HEK293 (cell line): ENCODE results near the gene KLHL29.

Source experiments
- CTCF ChIA-PET: fragments of 350-600 bp; formaldehyde crosslinking; extraction: SDS; loops from one replicate; lab custom pipeline; 2021; ENCODE audit warnings: antibody characterized with exemption; lab: Yijun Ruan, JAX
- POLR2A ChIA-PET: fragments of 300-600 bp; formaldehyde crosslinking; extraction: SDS; loops from one replicate; lab custom pipeline; 2020; ENCODE audit warnings: antibody characterized with exemption, inconsistent platforms; lab: Yijun Ruan, JAX
- H3K27ac ChIP-seq: fragments of 200-500 bp; sonication (Bioruptor generic); 2 replicates; pipeline ENCODE4 v1.5.1; 2014; ENCODE audit warnings: low read depth, low read length, control low read depth, inconsistent platforms; ENCODE audit errors: extremely low read depth
- H3K36me3 ChIP-seq, 2 experiments: fragments of 200-500 bp in 1 of 2; sonication (Bioruptor generic) in 1 of 2; 1 replicate in 1 of 2; 2 replicates in 1 of 2; pipeline ENCODE4 v1.5.1; 2014 to 2017; ENCODE audit warnings: inconsistent platforms in 2 of 2, low read length in 2 of 2; ENCODE audit not compliant: control insufficient read depth in 2 of 2, insufficient read depth in 1 of 2
- H3K4me1 ChIP-seq: fragments of 200-500 bp; sonication (Bioruptor generic); 2 replicates; pipeline ENCODE4 v1.5.1; 2014; ENCODE audit warnings: mild to moderate bottlenecking, low read length, inconsistent platforms; ENCODE audit not compliant: control insufficient read depth, insufficient read depth
- H3K4me3 ChIP-seq: 2 replicates; pipeline ENCODE4 v1.5.1; 2011; ENCODE audit warnings: low read depth, mild to moderate bottlenecking, control low read depth, low read length, moderate library complexity
- H3K9me3 ChIP-seq: fragments of 200-500 bp; sonication (Bioruptor generic); 2 replicates; pipeline ENCODE4 v1.5.1; 2014; ENCODE audit warnings: low read depth, low read length, inconsistent platforms; ENCODE audit not compliant: control insufficient read depth, insufficient read depth
- BCL11A ChIP-seq: fragments of 450-650 bp; formaldehyde crosslinking; IDR thresholded peaks from 2 replicates; pipeline ENCODE4 v1.5.1; 2016; ENCODE audit warnings: low read depth, missing biosample characterization, missing genetic modification characterization
- GLIS2 ChIP-seq: fragments of 450-650 bp; formaldehyde crosslinking; IDR thresholded peaks from 2 replicates; pipeline ENCODE4 v1.5.1; 2016; ENCODE audit warnings: missing biosample characterization, missing genetic modification characterization
- KLF16 ChIP-seq: fragments of 450-650 bp; formaldehyde crosslinking; IDR thresholded peaks from 2 replicates; pipeline ENCODE4 v1.5.1; 2017; ENCODE audit warnings: missing biosample characterization, missing genetic modification characterization
- ZBTB11 ChIP-seq: fragments of 450-650 bp; formaldehyde crosslinking; conservative IDR thresholded peaks from 2 replicates; pipeline ENCODE4 v1.5.1; 2016; ENCODE audit warnings: low read depth, missing biosample characterization, missing genetic modification characterization
- ZBTB20 ChIP-seq: fragments of 450-650 bp; formaldehyde crosslinking; IDR thresholded peaks from 2 replicates; pipeline ENCODE4 v1.5.1; 2016; ENCODE audit warnings: missing biosample characterization, missing genetic modification characterization
- ZNF114 ChIP-seq: fragments of 450-650 bp; formaldehyde crosslinking; IDR thresholded peaks from 2 replicates; pipeline ENCODE4 v1.5.0; 2017; ENCODE audit warnings: missing biosample characterization, missing genetic modification characterization
- ZNF133 ChIP-seq: fragments of 450-650 bp; formaldehyde crosslinking; IDR thresholded peaks from 2 replicates; pipeline ENCODE4 v1.5.1; 2016; ENCODE audit warnings: missing biosample characterization, missing genetic modification characterization
- ZNF169 ChIP-seq: fragments of 450-650 bp; formaldehyde crosslinking; IDR thresholded peaks from 2 replicates; pipeline ENCODE4 v1.5.1; 2016; ENCODE audit warnings: missing biosample characterization, missing genetic modification characterization
- ZNF18 ChIP-seq: fragments of 450-650 bp; formaldehyde crosslinking; IDR thresholded peaks from 2 replicates; pipeline ENCODE4 v1.5.1; 2016; ENCODE audit warnings: missing biosample characterization, missing genetic modification characterization
- ZNF24 ChIP-seq: fragments of 450-650 bp; formaldehyde crosslinking; IDR thresholded peaks from 2 replicates; pipeline ENCODE4 v1.5.1; 2016; ENCODE audit warnings: missing biosample characterization, missing genetic modification characterization
- ZNF266 ChIP-seq: fragments of 450-650 bp; formaldehyde crosslinking; IDR thresholded peaks from 2 replicates; pipeline ENCODE4 v1.5.1; 2016; ENCODE audit warnings: missing biosample characterization, missing genetic modification characterization, low read depth
- ZNF37A ChIP-seq: fragments of 450-650 bp; IDR thresholded peaks from 2 replicates; pipeline ENCODE4 v1.5.1; 2018; ENCODE audit warnings: missing biosample characterization, missing genetic modification characterization
- ZNF571 ChIP-seq: fragments of 450-650 bp; formaldehyde crosslinking; IDR thresholded peaks from 2 replicates; pipeline ENCODE4 v1.5.0; 2017; ENCODE audit warnings: missing biosample characterization, missing genetic modification characterization
- ZNF585B ChIP-seq: fragments of 450-650 bp; formaldehyde crosslinking; IDR thresholded peaks from 2 replicates; pipeline ENCODE4 v1.5.1; 2016; ENCODE audit warnings: missing biosample characterization, missing genetic modification characterization
- ZNF621 ChIP-seq: fragments of 450-650 bp; formaldehyde crosslinking; IDR thresholded peaks from 2 replicates; pipeline ENCODE4 v1.5.1; 2017; ENCODE audit warnings: missing biosample characterization, missing genetic modification characterization
- ZNF791 ChIP-seq: fragments of 450-650 bp; formaldehyde crosslinking; IDR thresholded peaks from 2 replicates; pipeline ENCODE4 v1.5.1; 2016; ENCODE audit warnings: missing biosample characterization, missing genetic modification characterization
- ZSCAN30 ChIP-seq: fragments of 450-650 bp; IDR thresholded peaks from 2 replicates; pipeline ENCODE4 v1.5.1; 2018; ENCODE audit warnings: missing biosample characterization, mild to moderate bottlenecking, missing genetic modification characterization, moderate library complexity

Gene KLHL29

GRCh38 chr2:23494286-23494685 lies 109.3 kb downstream of the KLHL29 start:
- no peaks in the 10 kb centered on the region for H3K36me3 ChIP-seq
- H3K9me3 ChIP-seq, result no peaks in the 10 kb centered on the region
- no peak for TF ChIP-seq ZNF266 (tag by site-specific recombination)
- TF ChIP-seq ZNF169 (tag by site-specific recombination), result no peak
- H3K4me3 ChIP-seq, result no peak overlapping the region
- ChIA-PET CTCF (interaction anchor here (0.7 kb wide), 1 partner anchor 141 kb away, joined by 4 read pairs; no protein-coding TSS in a partner anchor), POLR2A (no interaction called here)
- H3K4me1 ChIP-seq, result peaks cover 5% of the 10 kb centered on the region; the same call in 1 of the 2 replicates
- H3K27ac ChIP-seq, result no peak overlapping the region

GRCh38 chr2:23495661-23496114 lies 110.7 kb downstream of the KLHL29 start:
- POLR2A ChIA-PET, result no interaction called here
- CTCF ChIA-PET, result no interaction called here
- no peak overlapping the region for H3K27ac ChIP-seq
- no peak overlapping the region for H3K4me3 ChIP-seq
- H3K9me3 ChIP-seq, result no peaks in the 10 kb centered on the region
- H3K36me3 ChIP-seq, result no peaks in the 10 kb centered on the region
- TF ChIP-seq ZBTB20 (tag by site-specific recombination) (no peak), ZNF24 (no peak), ZNF621 (tag by site-specific recombination) (no peak), ZNF585B (tag by site-specific recombination) (no peak), ZNF18 (tag by site-specific recombination) (no peak), ZNF133 (tag by site-specific recombination) (no peak)
- peaks cover 5% of the 10 kb centered on the region; the same call in 1 of the 2 replicates for H3K4me1 ChIP-seq

GRCh38 chr2:23496456-23496855 lies 111.5 kb downstream of the KLHL29 start:
- POLR2A ChIA-PET, result no interaction called here
- Histone ChIP-seq H3K4me3 (no peak overlapping the region), H3K9me3 (no peaks in the 10 kb centered on the region), H3K27ac (no peak overlapping the region)
- no peak for TF ChIP-seq ZNF571 (tag by site-specific recombination)
- no peak for TF ChIP-seq ZBTB11 (tag by site-specific recombination)
- no peak for TF ChIP-seq KLF16 (tag by site-specific recombination)
- TF ChIP-seq ZNF791 (tag by site-specific recombination), result no peak
- TF ChIP-seq ZNF114 (tag by site-specific recombination), result no peak
- TF ChIP-seq ZNF37A (tag by site-specific recombination), result no peak
- no peak for TF ChIP-seq BCL11A (tag by site-specific recombination)
- TF ChIP-seq GLIS2 (tag by site-specific recombination), result no peak
- no peak for TF ChIP-seq ZSCAN30 (tag by site-specific recombination)
- TF ChIP-seq, all 188 proteins: peak for 0
- CTCF ChIA-PET, result no interaction called here
- H3K36me3 ChIP-seq, result no peaks in the 10 kb centered on the region
- peaks cover 5% of the 10 kb centered on the region; the same call in 1 of the 2 replicates for H3K4me1 ChIP-seq
